Neural cell (in vitro differentiated cells): ENCODE measurements around the gene CCNK.

Experiments
- CTCF ChIP-seq: fragments of 450-650 bp; IDR thresholded peaks from 2 replicates; pipeline ENCODE4 v1.5.1; 2014; ENCODE audit warnings: antibody characterized with exemption, mild to moderate bottlenecking, moderate library complexity; ENCODE audit not compliant: poor library complexity, severe bottlenecking
- EZH2 ChIP-seq: fragments of 200-600, 300-800 bp; shearing (Covaris generic), sonication (generic); IDR thresholded peaks from 2 replicates; pipeline ENCODE4 v1.6.1; 2014; ENCODE audit warnings: antibody characterized with exemption, low read length, borderline replicate concordance, mild to moderate bottlenecking; ENCODE audit not compliant: insufficient read depth, poor library complexity, severe bottlenecking
- MXI1 ChIP-seq: fragments of 450-650 bp; conservative IDR thresholded peaks from 2 replicates; pipeline ENCODE4 v1.6.1; 2014; ENCODE audit warnings: antibody characterized with exemption, mild to moderate bottlenecking; ENCODE audit not compliant: poor library complexity, severe bottlenecking
- POLR2AphosphoS5 ChIP-seq: IDR thresholded peaks from 2 replicates; pipeline ENCODE4 v1.6.1; 2012
- REST ChIP-seq: IDR thresholded peaks from 2 replicates; pipeline ENCODE4 v1.6.1; 2012; ENCODE audit warnings: borderline replicate concordance

- TF ChIP-seq CTCF (no peak), POLR2AphosphoS5 (no peak), REST (no peak), MXI1 (no peak), EZH2 (no peak)
Observed at GRCh38 chr14:99530407-99531155, 49.4 kb downstream of the CCNK start.
